ENCODE measurements around the gene GCNT4.

The GCNT4 gene

DNA sequence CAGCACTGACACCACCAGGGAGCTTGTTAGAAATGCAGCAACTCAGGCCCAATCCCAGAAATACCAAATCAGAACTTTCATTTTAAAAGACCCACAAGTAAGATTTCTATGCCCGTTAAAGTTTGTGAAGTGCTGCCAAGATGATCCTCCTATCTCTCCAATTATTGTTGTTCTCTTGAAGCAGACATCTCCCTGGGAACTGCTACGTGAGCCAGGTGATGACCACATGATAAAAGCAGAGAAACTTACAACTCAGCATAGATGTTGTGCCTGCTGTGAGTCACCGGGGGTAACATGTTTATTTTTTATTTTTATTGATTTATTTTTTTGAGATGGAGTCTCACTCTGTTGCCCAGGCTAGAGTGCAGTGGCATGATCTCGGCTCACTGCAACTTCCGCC lies 34.4 kb downstream of the GCNT4 start:
- no peak for DNase-seq (ENCODE audit: low read depth)

DNA sequence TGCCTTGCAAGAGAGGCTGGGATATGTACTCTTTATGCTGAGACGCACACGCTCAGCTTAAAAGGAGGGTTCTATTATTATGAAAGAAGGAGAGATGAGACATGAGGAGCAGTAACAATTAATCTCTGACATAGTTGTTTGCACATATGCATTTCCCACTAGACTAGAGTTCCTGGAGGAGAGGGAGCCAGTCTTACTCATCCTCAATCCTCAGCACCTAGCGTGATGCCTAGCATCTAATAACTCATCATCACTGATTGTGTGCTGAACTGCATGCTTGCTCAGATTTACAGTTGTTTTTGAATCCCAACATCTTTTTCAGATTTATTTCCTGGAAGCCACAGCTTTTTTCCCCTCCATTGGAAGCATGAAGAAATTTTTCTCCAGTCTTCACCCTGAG lies 35.5 kb downstream of the GCNT4 start:
- DNase-seq (ENCODE audit: low read depth), result no peak

DNA sequence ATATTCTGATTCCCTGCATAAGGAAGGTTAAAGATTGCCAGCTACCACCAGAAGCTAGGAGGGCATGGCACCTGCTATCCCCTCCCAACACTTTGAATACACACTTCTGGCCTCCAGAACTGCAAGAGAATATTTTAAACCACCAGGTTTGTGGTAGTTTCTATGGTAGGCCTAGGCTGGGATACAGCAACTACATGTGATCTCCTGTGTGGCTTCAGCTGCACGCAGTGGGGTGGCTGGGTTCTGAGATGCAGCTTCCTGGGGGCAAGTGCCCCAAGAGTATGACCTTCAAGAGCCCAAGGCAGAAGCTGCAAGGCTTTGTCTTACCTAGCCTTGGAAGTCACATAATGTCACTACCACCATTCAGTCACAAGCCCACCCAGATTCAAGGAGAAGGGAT lies 39.6 kb downstream of the GCNT4 start:
- DNase-seq (ENCODE audit: low read depth), result no peak

DNA sequence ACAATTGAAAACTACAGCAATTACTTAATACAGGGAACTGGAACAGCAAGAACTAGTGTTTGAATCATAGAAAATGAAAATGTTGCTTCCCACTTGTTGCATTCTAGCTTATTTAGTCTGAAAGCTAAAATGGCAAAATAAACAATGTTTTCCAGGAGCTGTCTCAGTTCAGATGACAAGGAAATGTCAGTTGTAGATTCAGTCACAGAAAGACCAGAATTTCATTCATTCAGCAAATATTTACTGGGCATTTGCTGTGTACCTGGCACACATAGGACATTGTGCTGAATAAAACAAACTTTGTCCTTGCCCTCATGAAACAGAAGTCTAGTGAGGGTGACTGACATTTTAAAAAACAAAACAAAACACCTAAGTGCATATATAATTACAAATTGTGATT lies 41.5 kb downstream of the GCNT4 start:
- no peak for DNase-seq (ENCODE audit: low read depth)

DNA sequence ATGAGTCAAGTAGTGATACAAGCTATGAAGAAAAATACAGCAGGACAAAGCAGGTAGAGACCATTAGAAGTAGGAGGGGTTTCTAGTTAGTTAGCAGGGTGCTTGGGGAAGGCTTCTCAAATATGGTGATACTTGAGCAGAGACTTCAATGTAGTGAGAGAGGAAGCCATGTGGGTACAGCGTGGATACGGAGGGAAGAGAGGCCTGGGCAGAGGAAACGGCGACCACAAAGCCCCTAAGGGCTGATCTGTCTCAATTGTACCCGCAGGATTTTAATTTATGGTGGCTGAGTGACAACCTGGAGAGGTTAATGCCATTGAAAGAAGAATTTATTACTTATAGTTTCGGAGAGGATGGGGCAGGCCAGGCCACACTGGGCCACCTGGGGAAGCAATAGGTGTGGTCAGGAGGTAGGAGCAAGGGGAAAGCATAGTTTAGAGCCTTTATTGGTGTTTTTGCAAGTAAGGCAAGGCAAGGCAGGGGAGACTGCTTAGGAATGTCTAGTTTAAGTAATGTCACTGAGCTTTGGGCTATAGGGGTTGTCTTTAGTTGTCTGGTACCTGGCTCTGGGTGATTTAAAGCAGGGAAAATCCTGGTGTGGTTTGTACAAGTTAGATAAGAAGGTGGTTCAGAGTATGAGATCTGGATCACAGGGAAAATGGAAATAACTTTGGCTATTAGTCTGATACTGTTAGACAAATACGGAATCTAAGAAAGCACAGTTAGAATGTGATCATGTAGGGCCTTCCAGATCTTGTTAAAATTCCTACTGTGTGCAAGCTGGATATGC lies 42.6 kb downstream of the GCNT4 start:
- DNase-seq (ENCODE audit: low read depth), result no peak

DNA sequence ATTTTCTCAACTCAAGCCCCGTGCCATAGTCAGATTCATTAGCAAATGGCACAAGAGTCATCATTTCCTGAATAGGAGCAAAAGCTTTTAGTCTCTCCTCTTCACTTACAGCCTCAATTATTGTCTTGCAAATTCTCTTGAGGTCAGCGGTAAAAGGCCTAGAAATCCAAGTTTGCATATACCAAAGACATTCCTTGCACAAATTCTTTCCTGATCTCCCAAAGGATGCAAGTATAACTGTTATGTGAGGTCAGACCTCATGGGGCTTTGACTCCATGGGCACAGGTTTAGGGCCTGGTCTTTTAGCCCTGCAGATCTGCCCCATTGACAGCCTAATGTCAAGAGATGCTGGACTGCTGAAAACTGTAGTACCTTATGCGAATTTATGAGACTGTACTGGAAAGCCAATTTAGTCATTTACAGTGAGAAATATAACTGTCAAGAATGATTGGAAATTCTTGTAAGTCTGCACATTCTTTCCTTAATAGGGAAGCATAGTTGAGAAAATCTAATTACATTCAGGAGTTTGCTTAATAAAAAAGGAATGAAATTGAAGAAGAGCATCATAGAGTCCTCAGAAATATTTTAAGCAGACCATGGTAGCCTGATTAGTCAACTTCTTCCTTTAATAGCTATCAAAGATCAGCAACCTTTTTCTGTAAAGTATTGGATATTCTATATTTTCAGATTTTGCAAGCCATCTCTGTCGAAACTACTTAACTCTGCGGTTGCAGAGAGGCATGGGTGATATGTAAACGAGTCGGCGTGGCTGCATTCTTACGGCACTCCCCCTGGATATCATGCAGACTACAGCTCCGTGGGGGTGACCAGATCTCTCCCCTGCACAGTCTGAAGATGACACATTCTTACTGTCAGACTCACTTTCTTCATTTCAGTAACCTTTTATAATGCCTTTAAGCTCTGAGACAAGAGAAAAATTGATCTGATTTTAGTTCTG lies 45.2 kb downstream of the GCNT4 start:
- no peak for DNase-seq (ENCODE audit: low read depth)

DNA sequence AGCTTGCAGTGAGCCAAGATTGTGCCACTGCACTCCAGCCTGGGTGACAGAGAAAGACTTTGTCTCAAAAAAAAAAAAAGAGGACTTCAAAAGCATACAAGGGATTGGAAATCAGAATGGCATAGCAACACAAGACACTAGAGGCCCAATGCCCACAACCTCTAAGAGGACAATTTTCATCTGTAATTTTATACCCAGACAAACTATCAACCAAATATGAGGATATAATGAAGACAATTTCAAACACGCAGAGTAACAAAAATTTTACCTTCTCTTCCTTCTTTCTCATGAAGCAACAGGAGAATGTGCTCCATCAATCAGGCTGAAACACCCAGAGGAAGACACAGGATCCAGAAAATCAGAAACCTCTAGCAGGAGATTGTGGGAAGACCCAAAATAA lies 46.8 kb downstream of the GCNT4 start:
- DNase-seq (ENCODE audit: low read depth), result no peak
